HG03280 (cell line): ENCODE data around the gene CAPN8.

Experiments used
- ATAC-seq: cut with Tn5 transposase; IDR thresholded peaks from one replicate; pipeline ENCODE4 v1.9.1; 2021; ENCODE audit warnings: mild to moderate bottlenecking, moderate library complexity; ENCODE audit not compliant: unreplicated experiment

CAPN8 gene

DNA sequence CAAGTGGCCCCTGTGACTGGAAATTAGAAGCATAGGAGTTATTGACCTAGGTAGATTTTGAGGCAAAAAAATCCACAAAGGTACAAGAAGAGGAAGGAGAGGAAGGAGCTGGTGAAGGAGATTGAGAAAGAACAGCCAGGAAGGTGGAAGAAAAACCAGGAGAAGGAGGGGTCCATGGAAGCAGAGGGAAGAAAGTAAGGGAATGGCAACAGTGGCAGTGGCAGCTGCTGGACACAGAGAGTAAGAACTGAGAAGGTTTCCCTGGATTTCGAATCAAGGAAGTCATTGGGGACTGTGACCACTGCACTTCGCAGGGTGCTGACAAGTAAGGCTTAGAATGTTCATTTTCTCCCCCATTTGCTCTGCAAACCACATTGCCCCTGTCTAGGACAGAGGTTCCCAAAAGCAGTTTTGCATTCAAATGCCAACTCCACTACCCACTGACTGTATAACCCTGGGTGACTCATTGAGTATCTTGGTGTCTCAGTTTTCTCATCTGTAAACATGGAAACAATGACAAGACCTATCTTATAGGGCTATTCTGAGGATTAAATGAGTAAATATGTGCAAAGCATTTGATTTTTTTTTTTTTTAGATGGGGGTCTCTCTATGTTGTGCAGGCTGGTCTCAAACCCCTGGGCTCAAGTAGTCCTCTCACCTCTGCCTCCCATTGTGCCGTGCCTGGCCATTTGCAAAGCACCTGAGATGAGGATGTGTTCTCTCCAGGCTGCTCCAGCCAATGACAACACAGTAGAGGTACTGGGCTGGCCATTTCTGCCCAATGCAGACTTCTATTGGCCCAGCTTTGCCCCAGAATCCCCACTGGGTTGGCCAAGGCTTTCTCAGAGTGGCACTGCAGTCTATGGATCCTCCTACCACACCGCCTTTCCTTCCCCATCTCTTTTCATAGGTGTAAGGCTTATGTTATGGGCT, 37.5 kb upstream of the CAPN8 start:
- ATAC-seq = no peak

DNA sequence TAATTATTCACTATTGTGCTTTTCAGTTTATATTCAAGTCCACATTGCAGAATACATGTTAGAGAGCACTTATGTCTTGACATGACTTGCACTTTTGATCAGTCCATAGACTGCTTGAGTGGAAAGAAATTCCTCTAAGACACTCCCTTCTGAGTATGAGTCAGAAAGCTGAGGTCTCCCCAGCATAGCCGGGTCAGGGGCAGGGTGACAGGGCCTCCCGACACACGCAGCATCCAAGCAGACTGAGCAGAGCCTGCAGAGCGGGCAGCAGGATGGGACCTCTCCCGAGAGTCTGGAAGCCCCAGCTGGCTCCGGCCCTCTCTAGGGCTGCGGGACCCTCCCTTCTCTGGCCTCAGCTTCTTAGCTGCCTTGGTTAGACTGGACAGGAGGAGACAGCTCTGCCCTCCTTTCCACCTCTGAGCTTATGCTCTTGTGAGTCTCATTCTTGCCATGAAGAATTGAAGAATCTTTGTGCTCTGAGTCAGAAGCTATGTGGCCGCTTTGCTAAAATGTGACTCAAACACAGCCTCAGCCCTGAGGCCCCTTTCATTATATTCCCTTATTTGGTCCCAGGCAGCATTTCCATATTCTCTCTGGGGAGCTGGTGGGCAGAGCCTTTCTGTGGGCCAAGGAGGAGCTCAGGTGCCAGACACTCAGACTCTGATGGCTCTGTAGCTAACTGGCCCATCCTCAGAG, 35.6 kb upstream of the CAPN8 start:
- no peak for ATAC-seq

DNA sequence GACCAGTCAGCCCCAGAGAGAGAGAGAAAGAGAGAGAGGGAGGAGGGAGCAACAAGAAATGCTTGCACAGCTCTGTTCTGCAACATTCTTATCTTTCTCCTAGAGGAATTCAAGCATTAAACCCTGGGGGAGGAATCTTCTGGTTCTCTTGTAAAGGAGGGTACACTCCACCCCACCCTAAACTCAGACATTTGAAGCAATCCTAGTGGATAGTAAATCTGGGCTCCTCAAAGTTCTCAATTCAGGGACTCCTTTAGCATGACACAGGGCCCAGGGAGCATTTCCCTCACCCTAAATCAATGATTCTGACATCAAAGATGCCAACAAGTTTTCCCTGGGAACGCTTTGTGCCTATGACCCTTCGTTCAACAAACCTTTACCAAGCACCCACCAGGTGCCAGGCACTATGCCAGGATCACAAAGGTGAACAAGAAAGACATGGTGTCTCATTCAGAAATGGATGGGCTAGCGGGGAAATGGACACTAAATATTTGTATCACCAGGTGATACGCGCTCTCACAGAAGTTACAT, 35.0 kb upstream of the CAPN8 start:
- ATAC-seq = no peak

DNA sequence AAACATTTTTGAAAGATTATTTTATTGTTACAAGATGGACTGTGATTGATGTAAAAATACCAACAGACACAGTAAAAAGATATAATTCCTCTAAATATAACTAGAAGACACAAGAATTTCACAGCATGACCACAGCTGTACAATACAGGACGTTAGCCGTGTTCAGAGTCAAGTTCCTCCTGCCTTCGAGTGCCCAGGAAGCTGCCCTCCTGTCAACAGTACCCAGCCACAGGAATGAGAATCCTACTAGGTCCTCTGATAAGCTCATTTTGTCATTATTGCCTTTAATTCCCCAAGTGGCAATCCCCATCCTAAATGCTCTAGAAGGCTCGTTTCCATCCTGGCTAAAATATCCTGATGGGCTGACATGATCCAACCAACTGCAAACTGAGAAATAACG, 30.4 kb upstream of the CAPN8 start:
- no peak for ATAC-seq

DNA sequence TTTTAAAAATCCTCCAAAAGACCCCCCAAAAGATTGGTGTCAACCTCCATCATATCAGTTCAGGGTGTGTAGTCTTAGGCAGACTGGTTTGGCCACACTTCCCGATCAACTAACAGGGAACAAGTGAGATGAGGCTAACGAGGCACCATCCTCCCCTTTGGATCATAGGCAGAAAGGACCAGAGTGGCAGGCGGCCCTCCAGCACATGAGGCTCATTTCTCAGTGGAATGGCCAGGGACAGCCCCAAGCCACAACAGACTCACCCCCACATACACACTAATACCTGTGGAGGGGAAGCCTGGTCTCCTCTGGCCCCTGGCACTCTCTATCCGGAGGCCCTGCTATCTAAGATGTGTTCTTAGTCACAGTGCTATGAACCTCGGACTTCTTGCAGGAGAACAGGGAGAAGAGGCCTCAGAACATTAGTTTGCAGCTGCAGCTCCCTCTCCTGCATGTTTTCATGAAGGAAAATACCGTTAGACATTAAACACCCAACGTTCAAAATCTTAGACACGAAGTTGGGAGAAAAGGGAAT, 29.6 kb upstream of the CAPN8 start:
- ATAC-seq = no peak

DNA sequence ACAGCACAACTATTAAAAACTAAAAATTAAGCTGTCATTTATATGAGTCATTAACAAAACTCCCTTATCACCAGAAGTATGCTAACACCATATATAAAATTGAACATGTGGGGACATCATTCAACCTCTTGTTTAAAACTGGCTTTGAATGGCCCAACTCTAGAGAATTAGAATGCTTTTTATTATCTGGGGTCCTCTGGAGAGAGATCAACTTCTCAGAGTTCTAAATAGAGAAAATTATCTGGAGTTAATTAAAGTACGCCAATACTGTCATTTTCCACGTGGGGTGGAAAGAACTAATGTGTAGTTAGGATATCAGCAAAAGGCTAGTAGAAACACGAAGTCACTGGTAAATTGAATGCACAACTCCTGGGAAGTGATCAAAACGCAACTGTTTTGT, 25.6 kb upstream of the CAPN8 start:
- no peak for ATAC-seq

DNA sequence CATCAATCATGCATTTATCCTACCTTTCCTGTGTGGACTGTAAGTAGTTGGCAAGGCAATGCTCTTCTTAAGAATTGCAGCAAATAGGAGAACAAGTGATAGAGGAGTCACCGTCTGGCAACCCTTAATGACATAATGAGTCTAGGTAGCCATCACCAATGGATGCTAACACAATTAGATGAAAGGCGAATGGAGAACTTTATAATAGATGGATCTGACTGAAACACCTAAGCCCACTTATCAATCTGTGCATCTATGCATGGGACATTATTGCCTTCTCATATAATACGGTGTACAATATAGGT, 18.9 kb upstream of the CAPN8 start:
- no peak for ATAC-seq

DNA sequence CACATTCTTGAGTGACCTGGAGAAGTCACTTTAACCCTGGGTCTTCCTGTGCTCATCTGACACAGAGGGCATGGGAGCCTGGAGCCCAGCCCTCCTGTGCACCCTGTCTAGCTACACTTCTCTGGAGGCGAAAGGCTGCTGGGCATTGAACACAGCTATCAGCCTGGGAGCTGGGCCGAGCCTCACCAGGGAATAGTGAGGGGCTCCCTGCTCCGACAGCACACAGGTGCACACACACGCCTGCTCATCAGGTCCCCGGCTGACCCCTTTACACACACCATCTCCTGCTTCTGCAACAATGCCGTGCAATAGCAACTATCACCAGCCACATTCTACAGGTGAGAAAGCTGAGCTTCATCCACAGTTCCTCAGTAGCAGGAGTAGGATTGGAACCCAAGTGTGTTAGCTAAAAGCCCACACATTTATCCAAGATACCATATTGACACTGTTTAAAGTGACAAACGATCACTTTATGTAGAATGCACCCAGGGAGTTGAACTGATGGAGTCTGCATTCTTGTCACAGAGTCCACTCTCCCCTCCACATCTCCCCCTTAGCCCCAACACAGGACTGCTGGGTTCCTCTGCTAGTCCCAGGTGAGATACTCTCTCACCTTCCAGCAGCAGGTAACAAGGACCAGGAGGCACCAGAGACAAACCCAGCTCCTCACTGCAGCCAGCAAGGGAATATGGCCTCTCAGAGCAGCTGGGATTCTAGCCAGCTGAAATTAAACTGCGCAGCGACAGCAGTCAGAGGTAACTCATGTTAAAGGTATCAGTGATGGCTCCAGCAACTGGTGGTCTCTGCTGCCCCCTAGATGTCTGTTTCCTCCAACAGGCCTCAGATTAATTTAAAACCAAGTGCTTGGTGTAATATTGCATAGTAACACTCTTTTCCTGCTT, 18.3 kb upstream of the CAPN8 start:
- ATAC-seq = no peak

DNA sequence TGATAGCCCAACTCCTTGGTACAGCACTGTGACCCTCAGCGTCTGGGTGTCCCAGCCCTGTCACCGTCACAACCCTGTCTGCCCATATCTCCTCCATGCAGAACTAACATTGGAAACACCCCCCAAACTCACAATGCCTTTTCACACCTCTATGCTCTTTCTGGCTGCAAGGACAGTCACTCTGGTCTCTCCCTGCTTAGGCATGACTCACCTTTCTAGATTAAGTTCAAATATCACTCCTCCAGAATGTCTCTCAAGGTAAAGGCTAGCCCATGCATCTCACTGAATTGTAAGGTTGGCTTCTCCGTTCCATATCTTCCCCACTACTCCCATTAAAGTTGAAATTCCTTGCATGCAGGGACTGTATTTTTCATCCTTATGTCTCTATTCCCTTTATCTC, 17.0 kb upstream of the CAPN8 start:
- ATAC-seq = no peak

DNA sequence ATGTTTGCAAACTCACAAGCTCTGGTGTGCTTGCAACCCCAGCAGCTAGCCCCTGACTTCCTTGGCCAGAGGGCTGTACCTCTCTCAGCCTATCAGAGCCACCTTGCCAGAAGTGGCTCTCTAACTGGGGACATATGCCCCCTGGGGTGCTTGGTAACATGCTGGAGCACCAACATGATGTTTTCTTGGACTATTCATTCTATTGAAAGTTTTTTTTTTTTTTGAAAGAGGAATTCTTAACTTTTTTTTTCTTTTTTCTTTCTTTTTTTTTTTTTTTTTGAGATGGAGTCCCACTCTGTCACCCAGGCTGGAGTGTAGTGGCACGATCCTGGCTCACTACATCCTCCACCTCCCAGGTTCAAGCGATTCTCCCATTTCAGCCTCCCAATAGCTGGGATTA, 14.7 kb upstream of the CAPN8 start:
- ATAC-seq = no peak

DNA sequence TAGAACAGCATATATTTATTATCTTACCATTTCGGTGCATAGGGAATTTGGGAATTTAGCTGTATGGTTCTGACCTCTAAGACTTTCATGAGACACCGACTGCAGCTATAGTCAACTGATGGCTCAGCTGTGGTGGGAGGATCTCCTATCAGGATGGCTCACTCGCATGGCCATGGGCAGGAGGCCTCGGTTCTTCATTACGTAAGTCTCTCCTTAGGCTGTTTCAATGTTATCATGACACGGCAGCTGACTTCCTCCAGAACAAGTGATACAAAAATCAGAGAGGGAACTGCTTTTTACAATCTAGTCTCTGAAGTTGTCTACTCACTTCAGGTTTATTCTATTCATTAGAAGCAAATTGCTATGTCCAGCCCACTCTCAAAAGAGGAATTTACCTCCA, 13.3 kb upstream of the CAPN8 start:
- ATAC-seq = no peak

DNA sequence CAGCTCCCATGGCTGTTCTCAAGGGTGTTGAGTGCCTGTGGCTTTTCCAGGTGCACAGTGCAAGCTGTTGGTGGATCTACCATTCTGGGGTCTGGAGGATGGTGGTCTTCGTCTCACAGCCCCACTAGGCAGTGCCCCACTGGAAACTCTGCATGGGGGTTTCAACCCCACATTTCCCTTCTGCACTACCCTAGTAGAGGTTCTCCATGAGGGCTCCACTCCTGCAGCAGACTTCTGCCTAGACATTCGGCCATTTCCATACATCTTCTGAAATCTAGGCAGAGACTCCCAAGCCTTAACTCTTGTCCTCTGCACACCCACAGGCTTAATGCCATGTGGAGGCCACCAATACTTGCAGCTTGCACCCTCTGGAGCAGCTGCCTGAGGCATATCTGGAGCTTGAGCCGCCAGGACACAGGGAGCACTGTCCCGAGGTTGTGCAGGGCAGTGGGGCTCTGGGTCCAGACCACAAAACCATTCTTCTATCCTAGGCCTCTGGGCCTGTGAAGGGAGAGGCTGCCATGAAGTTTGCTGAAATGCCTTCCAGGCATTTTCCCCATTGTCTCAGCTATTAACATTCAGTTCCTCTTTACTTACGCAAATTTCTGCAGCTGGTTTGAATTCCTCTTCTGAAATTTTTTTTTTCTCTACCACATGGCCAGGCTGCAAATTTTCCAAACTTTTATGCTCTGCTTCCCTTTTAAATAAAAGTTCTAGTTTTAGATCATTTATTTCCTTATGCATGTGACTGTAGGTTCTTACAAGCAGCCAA, 8.8 kb upstream of the CAPN8 start:
- no peak for ATAC-seq

DNA sequence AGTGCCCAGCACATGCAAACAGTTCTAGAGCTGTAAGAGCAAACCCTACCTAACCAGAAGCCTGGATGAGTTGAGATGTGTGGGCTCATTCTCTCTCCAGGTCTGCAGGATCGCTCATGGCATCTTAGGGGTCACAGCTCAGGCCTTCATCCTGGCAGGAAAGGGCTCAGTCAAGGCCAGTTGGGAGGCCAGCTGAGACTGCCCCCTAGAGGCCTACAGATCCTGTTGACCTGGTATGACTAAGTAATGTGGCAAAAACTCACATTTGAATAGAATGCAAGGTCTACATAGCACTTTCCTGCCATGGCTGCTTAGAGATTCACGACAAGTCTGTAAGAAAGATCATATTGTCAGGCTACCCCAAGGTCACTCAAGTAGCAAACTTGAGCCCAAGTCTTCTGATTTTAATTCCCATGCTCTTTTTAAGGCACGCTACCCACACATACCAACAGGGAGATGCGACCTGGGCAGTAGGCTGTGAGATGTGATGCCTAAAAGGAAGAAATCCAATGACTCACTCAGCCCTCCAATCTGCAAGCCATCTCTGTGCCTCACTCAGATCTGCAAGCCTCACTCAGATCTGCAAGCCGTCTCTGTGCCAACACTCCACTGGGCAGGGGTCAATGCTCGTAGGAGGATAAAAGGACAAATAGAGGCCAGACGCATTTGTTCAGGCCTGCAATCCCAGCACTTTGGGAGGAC, 5.1 kb upstream of the CAPN8 start:
- ATAC-seq = no peak

DNA sequence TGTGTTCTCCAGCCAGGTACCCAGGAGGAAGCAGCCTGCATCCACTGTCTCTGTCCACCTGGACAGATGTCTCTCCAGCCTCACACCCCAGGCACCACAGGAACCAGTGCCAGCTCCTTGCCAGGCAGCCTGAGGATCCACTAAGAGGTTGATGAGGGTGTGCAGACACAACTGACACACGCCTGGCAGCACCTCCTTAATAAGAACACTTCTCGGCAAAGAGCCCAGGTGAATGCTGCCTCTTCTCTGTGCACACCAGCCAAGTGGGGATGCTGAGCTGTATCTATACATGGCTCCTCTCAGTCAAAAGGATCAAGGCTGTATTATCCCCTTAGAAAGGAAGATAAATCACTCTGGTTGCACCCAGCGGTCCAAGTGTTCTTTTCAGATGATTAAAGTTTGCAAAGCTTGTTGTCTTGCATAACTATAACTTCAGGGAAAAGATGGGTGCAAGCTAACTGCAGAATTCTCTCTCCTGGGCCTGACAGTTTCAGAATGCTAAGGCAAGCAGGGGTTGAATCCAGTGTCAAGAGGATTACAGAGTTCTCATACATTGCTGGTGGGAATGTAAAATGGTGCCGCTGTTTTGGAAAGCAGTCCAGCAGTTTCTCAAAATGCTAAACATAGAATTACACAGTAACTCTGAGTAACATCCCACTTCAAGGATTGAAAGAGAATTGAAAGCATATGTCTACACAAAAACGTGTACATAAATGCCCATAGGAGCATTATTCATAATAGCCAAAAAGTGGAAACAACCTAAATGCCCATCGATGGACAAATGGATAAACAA, 3.7 kb upstream of the CAPN8 start:
- no peak for ATAC-seq

DNA sequence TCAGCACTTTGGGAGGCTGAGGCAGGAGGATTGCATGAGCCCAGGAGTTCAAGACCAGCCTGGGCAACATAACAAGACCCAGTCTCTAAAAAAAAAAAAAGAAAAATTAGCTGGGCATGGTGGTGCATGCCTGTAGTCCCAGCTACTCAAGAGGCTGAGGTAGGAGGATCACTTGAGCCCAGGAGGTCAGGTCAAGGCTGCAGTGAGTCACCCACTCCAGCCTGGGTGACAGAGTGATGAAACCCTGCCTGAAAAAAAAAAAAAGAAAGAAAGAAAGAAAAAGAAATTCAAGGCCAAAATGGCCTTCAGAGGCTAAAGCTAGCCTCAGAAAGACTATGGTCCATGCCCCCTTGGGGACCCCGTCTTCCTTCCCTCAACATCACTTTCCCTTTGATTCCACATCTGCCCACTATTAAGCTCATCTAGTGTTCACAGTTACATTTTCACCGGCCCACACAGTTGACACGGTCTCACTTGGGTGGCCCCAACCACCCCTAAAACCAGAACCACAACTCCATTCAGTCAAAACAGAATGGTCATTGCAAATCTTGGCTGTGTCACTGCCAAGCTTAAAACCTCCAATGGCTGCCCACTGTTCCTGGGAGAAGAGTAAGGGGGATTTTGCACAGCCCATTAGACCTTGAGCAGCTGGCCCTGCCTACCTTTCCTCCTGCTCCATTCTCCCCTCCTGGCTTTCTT, 2.1 kb upstream of the CAPN8 start:
- no peak for ATAC-seq

DNA sequence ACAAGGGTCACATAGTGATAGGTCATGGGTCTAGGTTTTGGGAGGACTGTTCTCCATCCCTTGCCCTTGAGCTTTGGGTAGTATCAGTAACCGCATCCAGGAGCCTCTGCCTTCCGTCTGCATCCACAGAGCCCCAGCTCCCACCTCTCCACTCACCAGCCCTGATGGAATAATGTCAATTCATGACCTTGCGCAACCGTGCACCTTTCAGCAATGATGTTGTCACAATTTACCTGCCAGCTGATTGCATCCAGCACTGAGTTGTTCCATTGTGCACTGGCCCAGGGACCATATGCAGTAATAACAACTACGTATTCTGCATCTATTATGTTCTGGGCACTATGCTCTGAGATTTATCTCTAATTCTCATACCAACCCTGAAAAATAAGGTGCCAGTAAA, 1.4 kb downstream of the CAPN8 start:
- ATAC-seq = no peak

DNA sequence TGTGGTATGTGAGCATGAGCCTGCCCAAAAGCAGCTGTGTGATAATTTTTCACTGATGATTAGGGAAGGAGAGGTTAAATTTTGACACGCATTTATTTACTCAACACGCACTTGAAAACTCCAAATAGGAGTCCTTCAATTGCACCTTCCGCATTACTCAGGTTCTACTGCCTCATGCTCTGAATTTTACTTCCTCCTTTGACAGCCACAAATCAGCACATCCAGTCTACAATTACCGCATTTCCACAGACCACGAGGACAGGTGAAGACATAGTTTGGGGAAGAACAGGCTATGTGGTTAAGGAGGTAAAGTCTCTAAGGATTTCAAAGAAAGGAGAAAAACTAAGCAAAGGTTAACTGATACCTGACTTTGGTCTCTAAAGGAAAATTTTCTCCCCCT, 2.6 kb downstream of the CAPN8 start:
- no peak for ATAC-seq

DNA sequence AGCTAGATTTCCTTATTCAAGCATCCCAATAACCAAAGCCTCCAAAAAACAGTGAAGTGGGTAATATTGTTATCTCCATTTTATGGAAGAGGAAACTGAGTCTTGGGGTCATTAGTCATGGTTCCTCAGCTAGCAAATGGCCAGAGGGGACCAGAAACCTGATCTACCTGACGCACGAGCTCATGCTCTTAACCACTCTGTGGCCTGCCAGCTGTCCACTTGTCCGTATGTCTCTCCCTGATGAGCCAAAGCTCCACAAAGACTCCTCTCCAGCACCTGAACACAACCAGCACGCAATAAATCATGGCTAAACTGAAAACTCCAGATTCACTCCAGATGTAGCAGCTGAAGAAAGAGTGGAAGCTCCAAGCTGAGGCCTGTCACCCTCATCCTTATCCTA, 5.8 kb downstream of the CAPN8 start:
- no peak for ATAC-seq
